ENCODE results near the gene AGRP. TPM values are rescaled to one million over a fixed set of nuclear protein-coding genes. Genes with fewer than 3 reads are reported as not detected.

AGRP gene
- total RNA-seq, 1 experiment from 2014 or later, result not detected

DNA sequence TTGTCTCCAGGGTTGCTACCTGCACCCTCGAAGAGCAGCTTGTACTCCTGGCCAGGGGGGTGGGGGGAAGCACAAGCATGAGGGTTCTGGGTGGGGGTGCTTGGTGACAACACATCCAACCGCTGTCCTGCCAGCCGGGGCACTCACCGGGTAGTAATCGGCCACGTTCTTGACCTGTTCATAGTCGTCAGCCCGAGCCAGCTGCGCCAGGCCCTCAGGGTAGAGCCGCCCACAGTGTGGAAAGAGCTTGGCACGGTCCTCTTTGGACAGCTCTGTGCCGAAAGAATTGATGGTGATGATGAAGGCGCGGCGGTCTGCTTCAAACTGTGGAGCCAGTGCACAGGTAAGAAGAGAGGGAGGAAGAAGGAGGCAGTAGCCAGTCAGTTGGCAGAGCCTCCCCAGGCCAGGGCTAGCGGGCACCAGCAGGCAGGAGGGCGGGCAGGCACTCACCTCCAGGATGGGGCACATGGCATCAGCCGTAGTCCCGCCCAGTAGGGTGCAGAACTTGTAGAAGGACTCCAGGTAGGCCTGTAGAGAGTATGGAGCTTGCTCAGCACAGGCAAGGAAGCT, 44.4 kb downstream of the AGRP start:
- ATAC-seq (no peak), DNase-seq (ENCODE audit: low spot score) (no peak)
- Mint-ChIP-seq H3K27me3 (ENCODE audit: low read depth) (no peaks in the 10 kb centered on the region), H3K36me3 (peaks cover 3% of the 10 kb centered on the region; the same call in 1 of the 2 replicates), H3K27ac (no peak overlapping the region), H3K4me3 (no peak overlapping the region), H3K4me1 (peaks cover 5% of the 10 kb centered on the region), H3K9me3 (no peaks in the 10 kb centered on the region)
- ChIA-PET POLR2A (no interaction called here), CTCF (interaction anchor here (0.6 to 1.8 kb wide), 4 partner anchors 40 to 478 kb away, joined by 3 to 7 read pairs (median 3); partner anchors contain the start of gene CES3)
- TF ChIP-seq RORB (CRISPR knock-in tag; IDR thresholded peaks at IDR 0.05) (no peak), ZNF317 (CRISPR knock-in tag; IDR thresholded peaks at IDR 0.05; ENCODE audit: borderline replicate concordance, low read depth) (no peak), MXD4 (CRISPR knock-in tag; IDR thresholded peaks at IDR 0.05; ENCODE audit: borderline replicate concordance) (no peak), CREB1 (CRISPR knock-in tag; IDR thresholded peaks at IDR 0.05) (no peak), NFE2L1 (CRISPR knock-in tag; IDR thresholded peaks at IDR 0.05) (no peak)
- TF ChIP-seq, protein P1, sequence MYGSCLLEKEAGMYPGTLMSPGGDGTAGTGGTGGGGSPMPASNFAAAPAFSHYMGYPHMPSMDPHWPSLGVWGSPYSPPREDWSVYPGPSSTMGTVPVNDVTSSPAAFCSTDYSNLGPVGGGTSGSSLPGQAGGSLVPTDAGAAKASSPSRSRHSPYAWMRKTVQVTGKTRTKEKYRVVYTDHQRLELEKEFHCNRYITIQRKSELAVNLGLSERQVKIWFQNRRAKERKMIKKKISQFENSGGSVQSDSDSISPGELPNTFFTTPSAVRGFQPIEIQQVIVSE (CRISPR knock-in tag; IDR thresholded peaks at IDR 0.05; ENCODE audit: borderline replicate concordance), result no peak
- TF ChIP-seq, protein P2, sequence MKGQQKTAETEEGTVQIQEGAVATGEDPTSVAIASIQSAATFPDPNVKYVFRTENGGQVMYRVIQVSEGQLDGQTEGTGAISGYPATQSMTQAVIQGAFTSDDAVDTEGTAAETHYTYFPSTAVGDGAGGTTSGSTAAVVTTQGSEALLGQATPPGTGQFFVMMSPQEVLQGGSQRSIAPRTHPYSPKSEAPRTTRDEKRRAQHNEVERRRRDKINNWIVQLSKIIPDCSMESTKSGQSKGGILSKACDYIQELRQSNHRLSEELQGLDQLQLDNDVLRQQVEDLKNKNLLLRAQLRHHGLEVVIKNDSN (CRISPR knock-in tag; IDR thresholded peaks at IDR 0.05), result no peak

DNA sequence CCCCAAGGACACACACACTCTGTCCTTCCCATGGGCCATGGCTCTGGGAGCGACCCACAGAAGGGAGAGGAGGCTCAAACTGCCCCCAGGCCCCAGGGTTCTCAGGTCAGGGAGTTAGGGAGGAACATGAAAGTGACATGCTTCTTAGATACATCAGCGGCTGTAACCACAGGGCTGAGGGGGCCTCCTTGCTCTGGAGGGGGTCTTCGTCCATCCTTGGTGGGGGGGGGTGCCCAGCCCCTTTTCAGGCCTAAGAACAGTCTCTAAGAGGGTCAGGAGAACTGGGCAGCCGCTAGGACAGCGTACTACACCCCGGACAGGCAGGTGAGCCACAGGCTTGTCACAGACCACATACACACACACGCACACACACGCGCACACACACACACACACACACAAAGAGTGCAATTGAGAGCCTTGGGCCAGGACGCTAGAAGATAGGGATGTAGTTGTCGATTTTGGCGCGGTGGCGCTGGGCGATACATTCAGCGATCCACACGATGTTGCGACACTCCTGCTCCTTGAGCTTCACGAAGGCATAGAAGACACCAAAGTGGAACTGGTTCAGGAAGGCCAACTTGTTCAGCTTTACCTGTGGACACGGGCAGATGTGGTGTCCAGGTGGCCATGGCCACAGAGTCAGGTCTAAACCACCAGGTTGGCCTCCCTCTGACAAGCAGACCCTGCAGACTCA, 45.1 kb downstream of the AGRP start:
- TF ChIP-seq, protein P3, sequence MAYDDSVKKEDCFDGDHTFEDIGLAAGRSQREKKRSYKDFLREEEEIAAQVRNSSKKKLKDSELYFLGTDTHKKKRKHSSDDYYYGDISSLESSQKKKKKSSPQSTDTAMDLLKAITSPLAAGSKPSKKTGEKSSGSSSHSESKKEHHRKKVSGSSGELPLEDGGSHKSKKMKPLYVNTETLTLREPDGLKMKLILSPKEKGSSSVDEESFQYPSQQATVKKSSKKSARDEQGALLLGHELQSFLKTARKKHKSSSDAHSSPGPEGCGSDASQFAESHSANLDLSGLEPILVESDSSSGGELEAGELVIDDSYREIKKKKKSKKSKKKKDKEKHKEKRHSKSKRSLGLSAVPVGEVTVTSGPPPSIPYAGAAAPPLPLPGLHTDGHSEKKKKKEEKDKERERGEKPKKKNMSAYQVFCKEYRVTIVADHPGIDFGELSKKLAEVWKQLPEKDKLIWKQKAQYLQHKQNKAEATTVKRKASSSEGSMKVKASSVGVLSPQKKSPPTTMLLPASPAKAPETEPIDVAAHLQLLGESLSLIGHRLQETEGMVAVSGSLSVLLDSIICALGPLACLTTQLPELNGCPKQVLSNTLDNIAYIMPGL (CRISPR knock-in tag; IDR thresholded peaks at IDR 0.05), result no peak
- TF ChIP-seq JAZF1 (CRISPR knock-in tag; IDR thresholded peaks at IDR 0.05) (no peak), ZNF138 (CRISPR knock-in tag; conservative IDR thresholded peaks at IDR 0.05) (no peak), FOXK1 (CRISPR knock-in tag; IDR thresholded peaks at IDR 0.05) (no peak), KAT7 (CRISPR knock-in tag; IDR thresholded peaks at IDR 0.05; ENCODE audit: borderline replicate concordance) (no peak), CTCF (IDR thresholded peaks at IDR 0.05) (no peak), SMAD3 (CRISPR knock-in tag; IDR thresholded peaks at IDR 0.05; ENCODE audit: borderline replicate concordance) (no peak), ZNF121 (CRISPR knock-in tag; IDR thresholded peaks at IDR 0.05) (no peak)
- TF ChIP-seq, protein P1 (CRISPR knock-in tag; IDR thresholded peaks at IDR 0.05; ENCODE audit: borderline replicate concordance), result no peak
- TF ChIP-seq, protein P2 (CRISPR knock-in tag; IDR thresholded peaks at IDR 0.05), result no peak
- DNase-seq (ENCODE audit: low spot score) (no peak), ATAC-seq (no peak)
- POLR2A ChIA-PET, result no interaction called here
- no peak overlapping the region for H3K4me3 Mint-ChIP-seq
- no peak overlapping the region for H3K27ac Mint-ChIP-seq
- no peaks in the 10 kb centered on the region for H3K27me3 Mint-ChIP-seq (ENCODE audit: low read depth)
- H3K36me3 Mint-ChIP-seq, result peaks cover 3% of the 10 kb centered on the region; the same call in 1 of the 2 replicates
- CTCF ChIA-PET, result interaction anchor here (1.3 to 1.8 kb wide), 2 partner anchors 39 to 477 kb away, joined by 3 to 7 read pairs; partner anchors contain the start of gene CES3
- no peaks in the 10 kb centered on the region for H3K9me3 Mint-ChIP-seq
- peaks cover 11% of the 10 kb centered on the region for H3K4me1 Mint-ChIP-seq
